ENCODE results near the gene TPI1.
"Not testable (repeated sequence)": the region's sequence is repeated elsewhere in the genome, so short reads cannot be mapped to it uniquely, and the experiment has no call there.

TPI1 gene

GRCh38 chr12:6869049-6870021 is 2.0 kb downstream of the TPI1 start:
- no peak for DNase-seq (ENCODE audit: low read depth)

- DNase-seq (ENCODE audit: low read depth), result not testable (repeated sequence)
Observed at GRCh38 chr12:6870304-6870703, 3.0 kb downstream of the TPI1 start.

GRCh38 chr12:6871052-6871957 is 4.0 kb downstream of the TPI1 start:
- DNase-seq (ENCODE audit: low read depth), result no peak

- no peak for DNase-seq (ENCODE audit: low read depth)
Observed at GRCh38 chr12:6872073-6873048, 5.0 kb downstream of the TPI1 start.

GRCh38 chr12:6873094-6874014 is 6.0 kb downstream of the TPI1 start, which contains the start of gene SPSB2:
Gene SPSB2 (minus strand): TSS chr12:6873303. CDS start chr12:6872901, 402 bp downstream.
- DNase-seq (ENCODE audit: low read depth), result peak; percentile 93

- DNase-seq (ENCODE audit: low read depth), result not testable (repeated sequence)
Observed at GRCh38 chr12:6874015-6874368, 6.7 kb downstream of the TPI1 start.

GRCh38 chr12:6879824-6880223 is 12.5 kb downstream of the TPI1 start:
- DNase-seq (ENCODE audit: low read depth), result not testable (repeated sequence)

- DNase-seq (ENCODE audit: low read depth), result no peak
Observed at GRCh38 chr12:6883252-6883651, 15.9 kb downstream of the TPI1 start.

- DNase-seq (ENCODE audit: low read depth), result no peak
Observed at GRCh38 chr12:6883683-6884082, 16.4 kb downstream of the TPI1 start.

- DNase-seq (ENCODE audit: low read depth), result no peak
Observed at GRCh38 chr12:6884539-6884938, 17.2 kb downstream of the TPI1 start.

- DNase-seq (ENCODE audit: low read depth), result not testable (repeated sequence)
Observed at GRCh38 chr12:6886206-6886999, 19.1 kb downstream of the TPI1 start.

GRCh38 chr12:6887460-6887859 is 20.1 kb downstream of the TPI1 start:
- no peak for DNase-seq (ENCODE audit: low read depth)

- DNase-seq (ENCODE audit: low read depth), result no peak
Observed at GRCh38 chr12:6888360-6888759, 21.0 kb downstream of the TPI1 start.

GRCh38 chr12:6888794-6889193 is 21.5 kb downstream of the TPI1 start:
- DNase-seq (ENCODE audit: low read depth), result not testable (repeated sequence)

- not testable (repeated sequence) for DNase-seq (ENCODE audit: low read depth)
Observed at GRCh38 chr12:6889775-6890573, 22.6 kb downstream of the TPI1 start.

- DNase-seq (ENCODE audit: low read depth), result peak; percentile 91
Observed at GRCh38 chr12:6890789-6891645, 23.7 kb downstream of the TPI1 start.

- no peak for DNase-seq (ENCODE audit: low read depth)
Observed at GRCh38 chr12:6891646-6892001, 24.3 kb downstream of the TPI1 start.

GRCh38 chr12:6892683-6893082 is 25.4 kb downstream of the TPI1 start:
- not testable (repeated sequence) for DNase-seq (ENCODE audit: low read depth)
